Measurements from ENCODE around the gene BCCIP. TPM values are rescaled to one million over a fixed set of nuclear protein-coding genes. Genes with fewer than 3 reads are reported as not detected.

Gene BCCIP
- total RNA-seq, 2 experiments from 2014 or later: 56.4 to 60.6 TPM

DNA sequence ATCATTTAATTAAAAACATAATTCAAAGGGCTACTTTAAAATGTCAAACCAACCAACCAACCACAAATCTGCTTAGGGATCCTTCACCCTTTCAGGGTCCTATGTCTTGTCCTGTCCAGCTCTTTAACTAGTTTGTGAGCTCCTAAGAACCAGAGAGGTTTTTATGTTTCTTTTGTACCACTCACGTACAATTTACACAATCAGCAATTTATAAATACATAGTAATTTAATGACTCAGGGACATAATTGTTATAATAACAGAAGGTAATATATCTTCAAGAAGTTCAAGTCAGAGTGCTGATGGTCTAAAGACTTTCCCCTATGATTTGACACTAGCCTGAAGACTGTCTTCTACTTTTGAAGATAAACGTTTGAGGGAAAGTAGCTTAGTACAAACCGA lies 41.8 kb downstream of the BCCIP start:
- no peak overlapping the region for H3K27ac Mint-ChIP-seq
- no peak for DNase-seq
- no peaks in the 10 kb centered on the region for H3K36me3 Mint-ChIP-seq (ENCODE audit: low read depth)
- H3K4me1 Mint-ChIP-seq: no peaks in the 10 kb centered on the region
- no peaks in the 10 kb centered on the region for H3K27me3 Mint-ChIP-seq
- H3K4me3 Mint-ChIP-seq: no peak overlapping the region
- H3K9me3 Mint-ChIP-seq: no peaks in the 10 kb centered on the region
- CTCF ChIA-PET: interaction anchor here (1.0 kb wide), 1 partner anchor 8 kb away, joined by 3 read pairs; no protein-coding TSS in a partner anchor
- POLR2A ChIA-PET: no interaction called here

DNA sequence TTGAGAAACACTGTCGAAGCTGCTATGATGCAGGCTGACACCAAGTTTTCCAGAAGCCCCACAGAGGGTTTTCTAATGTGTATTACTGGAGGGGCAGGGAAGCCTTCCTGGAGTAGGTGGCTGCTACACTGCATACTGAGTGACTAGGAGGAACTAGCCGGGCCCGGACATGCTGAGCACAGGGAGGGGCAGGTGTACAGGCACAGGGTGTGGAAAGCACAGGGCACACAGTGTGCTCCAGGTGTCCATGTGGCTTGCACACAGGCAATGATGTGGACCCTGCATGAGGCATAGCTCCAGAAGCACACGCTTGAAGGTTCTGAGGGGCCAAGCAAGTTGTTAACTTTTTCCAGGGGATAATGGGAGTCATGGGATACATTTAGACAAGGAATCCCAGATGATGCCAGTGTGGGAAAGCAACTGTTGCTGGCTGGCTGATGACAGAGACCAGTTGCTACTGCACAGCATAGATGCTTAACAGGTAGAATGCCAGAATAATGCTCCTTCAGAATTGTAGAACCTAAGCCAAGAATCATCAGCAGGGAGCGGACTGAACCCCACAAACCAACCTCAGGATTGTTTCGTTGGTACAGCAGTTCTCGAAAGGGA lies 43.2 kb downstream of the BCCIP start:
- Mint-ChIP-seq H3K4me3 (no peak overlapping the region), H3K36me3 (ENCODE audit: low read depth) (no peaks in the 10 kb centered on the region), H3K27ac (no peak overlapping the region), H3K4me1 (no peaks in the 10 kb centered on the region), H3K27me3 (no peaks in the 10 kb centered on the region), H3K9me3 (no peaks in the 10 kb centered on the region)
- ChIA-PET CTCF (interaction anchor here (1.0 kb wide), 1 partner anchor 10 kb away, joined by 3 read pairs; no protein-coding TSS in a partner anchor), POLR2A (no interaction called here)
- DNase-seq: no peak

DNA sequence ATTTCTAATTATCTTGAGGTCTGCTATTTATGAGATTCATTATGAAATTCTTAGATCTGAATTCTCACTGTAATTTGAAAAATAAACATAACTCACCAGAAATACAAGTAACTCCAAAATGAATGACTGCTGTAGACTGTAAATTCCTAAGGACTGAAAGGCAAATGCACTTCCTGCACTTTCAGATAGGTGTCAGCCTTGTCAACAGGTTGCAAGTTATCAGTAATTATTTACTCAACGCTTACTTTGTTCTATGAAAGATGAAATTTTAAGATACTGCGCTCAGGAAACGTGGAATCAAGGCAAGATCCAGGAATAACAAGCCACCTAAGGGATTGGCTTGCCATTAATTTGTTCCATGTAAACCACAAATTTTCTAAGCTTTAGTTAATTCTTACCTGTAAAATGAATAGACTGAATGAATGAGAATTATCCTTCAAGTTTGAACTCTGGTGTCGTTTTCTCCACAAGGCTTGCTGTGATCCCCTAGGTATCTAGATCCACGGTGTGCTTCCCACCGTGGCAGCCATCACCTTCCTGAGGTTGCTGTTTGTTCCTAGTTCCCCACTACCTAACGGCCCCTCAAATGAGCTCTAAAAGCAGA lies 45.1 kb downstream of the BCCIP start:
- H3K4me3 Mint-ChIP-seq: no peak overlapping the region
- POLR2A ChIA-PET: no interaction called here
- DNase-seq: peak; percentile 40
- no peaks in the 10 kb centered on the region for H3K27me3 Mint-ChIP-seq
- H3K27ac Mint-ChIP-seq: no peak overlapping the region
- CTCF ChIA-PET: interaction anchor here (1.1 to 1.4 kb wide), 3 partner anchors 9 to 12 kb away, joined by 3 read pairs; no protein-coding TSS in a partner anchor
- H3K4me1 Mint-ChIP-seq: no peaks in the 10 kb centered on the region
- H3K9me3 Mint-ChIP-seq: no peaks in the 10 kb centered on the region
- H3K36me3 Mint-ChIP-seq (ENCODE audit: low read depth): no peaks in the 10 kb centered on the region

DNA sequence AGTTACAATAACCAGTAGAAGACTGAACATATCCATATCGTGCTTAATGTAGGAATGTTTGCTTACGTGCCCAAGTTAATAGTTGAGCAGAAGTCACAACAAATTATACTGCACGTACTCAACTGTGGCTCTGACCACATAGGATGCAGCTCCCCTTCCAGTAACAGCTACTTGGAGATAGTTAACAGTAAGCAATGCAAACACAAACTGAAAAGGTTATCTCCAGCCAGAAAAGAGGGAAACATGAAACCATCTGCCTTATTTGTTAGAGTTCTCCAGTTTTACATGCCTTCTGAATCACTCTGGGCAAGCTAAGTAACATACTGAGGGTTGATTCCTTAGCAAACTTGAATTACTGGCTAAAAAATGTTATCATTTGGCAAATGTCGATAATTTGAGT lies 48.0 kb downstream of the BCCIP start:
- CTCF ChIA-PET: interaction anchor here (1.4 kb wide), 1 partner anchor 11 kb away, joined by 3 read pairs; no protein-coding TSS in a partner anchor
- Mint-ChIP-seq H3K27ac (no peak overlapping the region), H3K9me3 (peaks cover 9% of the 10 kb centered on the region), H3K4me3 (no peak overlapping the region), H3K4me1 (no peaks in the 10 kb centered on the region), H3K27me3 (no peaks in the 10 kb centered on the region), H3K36me3 (ENCODE audit: low read depth) (peaks cover 7% of the 10 kb centered on the region)
- no peak for DNase-seq
- POLR2A ChIA-PET: no interaction called here

DNA sequence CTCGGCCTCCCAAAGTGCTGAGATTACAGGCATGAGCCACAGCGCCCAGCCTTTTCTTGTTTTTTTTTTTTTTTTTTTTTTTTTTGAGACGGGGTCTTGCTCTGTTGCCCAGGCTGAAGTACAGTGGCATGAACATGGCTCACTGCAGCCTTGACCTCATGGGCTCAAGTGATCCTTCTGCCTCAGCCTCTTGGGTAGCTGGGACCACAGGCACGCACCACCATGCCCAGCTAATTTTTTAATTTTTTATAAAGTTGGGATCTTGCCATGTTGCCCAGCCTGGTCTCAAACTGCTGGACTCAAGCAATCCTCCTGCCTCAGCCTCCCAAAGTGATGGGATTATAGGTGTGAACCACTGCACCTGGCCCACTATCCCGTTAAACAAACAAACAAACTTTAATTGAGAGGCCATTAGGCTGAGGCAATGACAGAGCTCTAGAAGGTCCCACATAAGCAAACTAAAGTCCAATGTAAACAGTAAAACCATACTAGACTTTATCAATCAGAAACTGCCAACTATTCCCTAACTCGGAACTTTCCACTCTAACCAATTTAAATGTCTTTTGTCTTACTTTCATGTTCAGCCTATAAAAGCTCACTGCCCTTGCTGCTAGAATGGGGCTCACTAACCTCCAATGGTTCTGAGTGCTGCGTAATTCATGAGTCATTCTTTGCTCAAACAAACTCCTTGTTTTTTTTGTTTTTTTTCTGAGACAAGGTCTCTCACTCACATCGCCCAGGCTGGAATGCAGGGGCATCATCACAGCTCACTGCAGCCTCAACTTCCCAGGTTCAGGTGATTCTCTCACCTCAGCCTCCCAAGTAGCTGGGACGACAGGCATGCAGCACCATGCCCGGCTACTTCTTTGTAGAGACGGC lies 55.9 kb downstream of the BCCIP start:
- H3K4me1 Mint-ChIP-seq: no peaks in the 10 kb centered on the region
- H3K4me3 Mint-ChIP-seq: no peak overlapping the region
- DNase-seq: no peak
- peaks cover 7% of the 10 kb centered on the region for H3K36me3 Mint-ChIP-seq (ENCODE audit: low read depth)
- H3K27me3 Mint-ChIP-seq: no peaks in the 10 kb centered on the region
- H3K9me3 Mint-ChIP-seq: peaks cover 12% of the 10 kb centered on the region
- H3K27ac Mint-ChIP-seq: no peak overlapping the region
- ChIA-PET CTCF (no interaction called here), POLR2A (no interaction called here)

DNA sequence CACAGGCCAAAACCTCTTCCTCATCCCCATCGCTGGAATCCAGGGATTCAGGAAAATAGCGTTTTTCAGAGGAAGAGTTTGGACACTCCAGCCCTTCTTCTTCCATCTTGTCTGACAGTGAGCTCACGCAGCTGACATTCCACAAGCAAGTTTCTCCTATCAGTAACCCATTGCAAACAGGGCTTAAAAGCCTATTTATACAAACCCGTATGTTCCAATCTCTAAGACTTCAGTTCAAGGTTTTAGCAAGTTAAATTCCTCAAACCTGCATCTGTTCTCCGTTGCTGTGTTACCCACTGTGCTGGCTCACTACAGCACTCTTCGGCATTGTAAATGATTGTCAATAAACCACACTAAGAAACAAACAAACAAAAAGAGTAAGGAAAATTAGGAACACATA lies 57.4 kb downstream of the BCCIP start:
- Mint-ChIP-seq H3K9me3 (peaks cover 9% of the 10 kb centered on the region), H3K27ac (no peak overlapping the region), H3K4me1 (no peaks in the 10 kb centered on the region), H3K4me3 (no peak overlapping the region), H3K27me3 (no peaks in the 10 kb centered on the region), H3K36me3 (ENCODE audit: low read depth) (peaks cover 4% of the 10 kb centered on the region)
- DNase-seq: no peak
- ChIA-PET CTCF (interaction anchor here (1.2 kb wide), 1 partner anchor 12 kb away, joined by 3 read pairs; no protein-coding TSS in a partner anchor), POLR2A (no interaction called here)

DNA sequence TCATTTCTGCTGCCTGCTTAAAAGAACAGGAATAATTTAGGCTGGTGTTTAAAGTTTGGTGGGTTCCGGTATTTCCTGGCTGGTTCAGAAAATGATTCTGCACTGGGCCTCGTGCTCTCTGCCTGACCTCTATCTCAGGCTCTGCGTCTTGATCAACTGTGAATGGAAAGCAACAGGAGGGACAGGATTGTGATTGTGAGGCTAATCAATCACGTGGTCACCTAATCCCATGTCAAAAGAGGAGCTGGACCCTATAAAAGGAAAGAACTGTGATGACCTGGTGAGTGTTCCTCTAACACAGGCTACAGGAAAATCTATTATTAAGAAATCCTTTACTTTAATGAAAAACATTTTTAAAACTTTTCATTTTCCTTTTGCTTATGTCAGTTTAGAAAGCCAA lies 57.8 kb downstream of the BCCIP start, which contains the start of gene DHX32:
DHX32 (minus strand) TSS at position 101 of the 400 bp plus-strand sequence. CDS start 468 bp downstream, outside the sequence.
- ChIA-PET POLR2A (no interaction called here), CTCF (no interaction called here)
- Mint-ChIP-seq H3K4me3 (no peak within 1 kb of the TSS), H3K4me1 (no peaks in the 10 kb centered on the region), H3K27me3 (no peaks in the 10 kb centered on the region), H3K36me3 (ENCODE audit: low read depth) (peaks cover 1% of the 10 kb centered on the region), H3K27ac (no peak within 1 kb of the TSS), H3K9me3 (peaks cover 4% of the 10 kb centered on the region)
- no peak for DNase-seq

DNA sequence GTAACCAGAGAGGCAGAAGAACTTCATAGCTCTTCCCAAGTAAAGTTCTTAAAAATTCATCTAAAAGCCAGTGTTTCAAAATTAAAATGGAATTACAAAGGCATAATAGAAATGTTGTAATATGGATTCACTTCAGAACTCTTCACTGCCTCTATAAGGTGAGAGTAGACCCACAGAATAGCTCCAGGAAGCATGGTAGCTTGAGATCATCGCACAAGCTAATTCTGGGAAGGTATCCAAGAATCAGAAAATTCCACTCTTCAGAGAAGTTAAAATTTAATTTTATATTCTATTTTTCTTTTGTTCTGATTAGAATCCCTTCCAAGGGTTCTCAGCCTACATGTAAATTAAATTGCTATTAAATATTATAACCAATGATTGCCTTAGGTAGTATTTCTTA lies 59.2 kb downstream of the BCCIP start:
- POLR2A ChIA-PET: no interaction called here
- CTCF ChIA-PET: interaction anchor here (0.7 kb wide), 1 partner anchor 12 kb away, joined by 3 read pairs; no protein-coding TSS in a partner anchor
- H3K27me3 Mint-ChIP-seq: no peaks in the 10 kb centered on the region
- no peaks in the 10 kb centered on the region for H3K4me1 Mint-ChIP-seq
- no peaks in the 10 kb centered on the region for H3K9me3 Mint-ChIP-seq
- H3K36me3 Mint-ChIP-seq (ENCODE audit: low read depth): no peaks in the 10 kb centered on the region
- no peak overlapping the region for H3K4me3 Mint-ChIP-seq
- H3K27ac Mint-ChIP-seq: no peak overlapping the region
- no peak for DNase-seq

DNA sequence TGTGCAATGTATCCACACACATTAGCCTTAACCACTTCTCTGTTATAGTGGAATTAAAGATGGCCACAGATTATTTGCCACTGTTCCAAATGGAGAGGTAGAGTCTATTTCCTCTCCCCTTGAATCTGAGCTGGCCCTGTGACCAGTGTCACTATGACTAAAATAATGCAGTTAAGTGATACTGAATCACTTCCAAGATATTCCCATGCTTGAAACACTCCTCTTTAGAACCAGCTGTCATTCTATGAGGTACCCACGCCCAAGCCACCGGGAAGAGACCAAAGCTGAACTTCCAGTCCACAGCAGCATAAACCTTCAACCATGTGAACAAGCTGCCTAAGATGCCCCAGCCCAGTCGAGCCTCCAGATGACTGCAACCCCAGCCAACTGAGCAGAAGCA lies 59.9 kb downstream of the BCCIP start:
- no peaks in the 10 kb centered on the region for H3K4me1 Mint-ChIP-seq
- CTCF ChIA-PET: no interaction called here

More for the DNA sequence above, 59.9 kb downstream of the BCCIP start:
- H3K27me3 Mint-ChIP-seq: no peaks in the 10 kb centered on the region
- DNase-seq: no peak
- no peak overlapping the region for H3K4me3 Mint-ChIP-seq
- H3K9me3 Mint-ChIP-seq: no peaks in the 10 kb centered on the region
- H3K27ac Mint-ChIP-seq: no peak overlapping the region
- POLR2A ChIA-PET: no interaction called here
- no peaks in the 10 kb centered on the region for H3K36me3 Mint-ChIP-seq (ENCODE audit: low read depth)

Small RNA genes within 50 kb of the gene (microRNA-seq; reads per million reads assigned to microRNA genes)
- 1.1 reads per million for gene MIR4484 (ENCODE audit: borderline microRNAs expressed, borderline replicate concordance)

Other genes with a start within 250 kb of the BCCIP start
- gene TEX36, start 140.4 kb upstream of the BCCIP start, total RNA-seq: not detected
- gene EDRF1, start 103.8 kb upstream of the BCCIP start, total RNA-seq: 10 to 100 TPM; 37.0 to 39.5 TPM
- gene MMP21, start 47.7 kb upstream of the BCCIP start, total RNA-seq: under 1 TPM in 1 of 2 experiments, not detected in 1; 0.10 TPM
- 10 to 100 TPM; 40.4 to 43.3 TPM for gene UROS, start 288 bp upstream of the BCCIP start, total RNA-seq
- gene DHX32, start 57.7 kb downstream of the BCCIP start, total RNA-seq: 1 to 10 TPM; 8.2 to 9.6 TPM
- gene FANK1, start 73.0 kb downstream of the BCCIP start, total RNA-seq: under 1 TPM; 0.31 to 0.35 TPM

Measured in activated CD4-positive, alpha-beta T cell treated with anti-CD3 and anti-CD28 coated beads, Interleukin-2, amount 10 ng/mL, durations not matched to agents 7 days and 5 days (primary cell).